ENCODE data around the gene RBM8A. TPM values are rescaled to one million over a fixed set of nuclear protein-coding genes. Genes with fewer than 3 reads are reported as not detected.

RBM8A gene
- polyA plus RNA-seq, 3 donors from 2014 or later, result 175 to 256 (median 194) TPM

DNA sequence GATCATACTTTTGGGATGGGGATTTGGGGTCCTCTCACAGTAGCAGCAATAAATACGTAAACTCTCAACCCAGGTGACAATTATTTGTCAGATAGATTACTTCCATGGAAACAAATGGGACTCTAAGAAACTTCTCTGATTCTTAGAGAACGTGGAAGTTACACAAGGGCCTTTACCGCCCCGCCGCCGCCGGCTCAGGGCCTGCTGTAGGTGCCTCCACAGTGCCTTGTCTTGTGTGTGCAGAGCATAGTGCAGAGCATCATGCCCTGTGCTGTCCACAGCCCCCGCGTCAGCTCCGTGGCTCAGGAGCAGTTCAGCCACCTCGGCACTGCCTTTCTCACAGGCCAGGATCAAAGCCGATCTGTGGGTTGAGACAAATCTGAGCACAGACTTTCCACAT lies 52.6 kb downstream of the RBM8A start:
- no peak for DNase-seq
- Mint-ChIP-seq H3K9me3 (peaks cover 0 to 2% (median 0%) of the 10 kb centered on the region in 6 donors), H3K4me1 (peaks cover 17 to 22% of the 10 kb centered on the region in 2 donors), H3K27ac (no peak overlapping the region), H3K36me3 (no peaks in the 10 kb centered on the region), H3K27me3 (ENCODE audit: low read depth in 3 of 3) (peaks cover 5 to 10% (median 7%) of the 10 kb centered on the region in 3 donors), H3K4me3 (no peak overlapping the region)

GRCh38 chr1:145871994-145872924 lies 55.0 kb downstream of the RBM8A start:
- no peaks in the 10 kb centered on the region for H3K36me3 Mint-ChIP-seq
- H3K4me1 Mint-ChIP-seq, result peaks cover 17 to 22% of the 10 kb centered on the region in 2 donors
- peaks cover 5 to 8% (median 8%) of the 10 kb centered on the region in 3 donors for H3K27me3 Mint-ChIP-seq (ENCODE audit: low read depth in 3 of 3)
- DNase-seq, result peak; percentile 12 to 43 (median 30)
- H3K9me3 Mint-ChIP-seq, result peaks cover 0 to 2% (median 0%) of the 10 kb centered on the region in 6 donors
- peak overlapping the region in 4 of 6 donors; percentile 34 to 85 (median 56) for H3K27ac Mint-ChIP-seq
- peak overlapping the region; percentile 70 to 83 (median 78) for H3K4me3 Mint-ChIP-seq

Other genes starting within 250 kb of the RBM8A start
- 1 to 10 TPM in 2 of 3 donors, not detected in 1; 1.5 to 2.5 TPM for gene PDZK1, start 220.1 kb downstream of the RBM8A start, polyA plus RNA-seq
- gene CD160, start 208.0 kb downstream of the RBM8A start, polyA plus RNA-seq, result 100 to 1,000 TPM; 382 to 493 (median 435) TPM
- 1 to 10 TPM; 4.7 to 9.4 (median 8.3) TPM for gene RNF115, start 103.4 kb downstream of the RBM8A start, polyA plus RNA-seq
- gene POLR3C, start 103.3 kb downstream of the RBM8A start, polyA plus RNA-seq, result 10 to 100 TPM; 34.5 to 56.4 (median 45.6) TPM
- 1 to 10 TPM in 2 of 3 donors, not detected in 1; 3.8 to 4.1 TPM for gene NUDT17, start 81.9 kb downstream of the RBM8A start, polyA plus RNA-seq
- 10 to 100 TPM in 2 of 3 donors, 1 to 10 TPM in 1; 9.3 to 27.1 (median 10.5) TPM for gene PIAS3, start 68.4 kb downstream of the RBM8A start, polyA plus RNA-seq
- under 1 TPM; 0.40 to 0.93 (median 0.86) TPM for gene ANKRD35, start 41.6 kb downstream of the RBM8A start, polyA plus RNA-seq
- gene ITGA10, start 17.4 kb downstream of the RBM8A start, polyA plus RNA-seq, result not detected
- gene PEX11B, start 8.8 kb downstream of the RBM8A start, polyA plus RNA-seq, result 10 to 100 TPM; 40.2 to 73.0 (median 56.9) TPM
- 10 to 100 TPM; 17.9 to 28.0 (median 20.7) TPM for gene LIX1L, start 30.5 kb upstream of the RBM8A start, polyA plus RNA-seq
- under 1 TPM in 2 of 3 donors, not detected in 1; 0.11 to 0.55 TPM for gene ANKRD34A, start 37.1 kb upstream of the RBM8A start, polyA plus RNA-seq
- 100 to 1,000 TPM; 112 to 207 (median 119) TPM for gene POLR3GL, start 37.2 kb upstream of the RBM8A start, polyA plus RNA-seq
- 1,000 to 10,000 TPM; 3,408 to 4,367 (median 4,229) TPM for gene TXNIP, start 69.1 kb upstream of the RBM8A start, polyA plus RNA-seq
- not detected for gene HJV, start 94.3 kb upstream of the RBM8A start, polyA plus RNA-seq
- gene NBPF10, start 217.3 kb upstream of the RBM8A start, polyA plus RNA-seq, result under 1 TPM in 2 of 3 donors, not detected in 1; 0.06 to 0.11 TPM

All from immature natural killer cell (primary cell).